Activated T-helper 2 cell treated with anti-CD3 and anti-CD28 coated beads, Interferon-gamma antibody, Interleukin-2, Interleukin-4, amounts not matched to agents 10 μg/mL and 5 μg/mL and 100 μg/mL, durations not matched to agents 14 hours and 24 hours and 36 hours (primary cell): Measurements from ENCODE around the gene LZTS3. TPM values are rescaled to one million over a fixed set of nuclear protein-coding genes. Genes with fewer than 3 reads are reported as not detected.
"Not testable (repeated sequence)": the region's sequence is repeated elsewhere in the genome, so short reads cannot be mapped to it uniquely, and the experiment has no call there.

Experiments
- DNase-seq: peaks from one replicate; pipeline ENCODE4 v3.0.0; 2021; ENCODE audit warnings: low spot score
- H3K27ac Mint-ChIP-seq: one replicate; pipeline ENCODE4 v1.8.0; 2021; ENCODE audit warnings: mixed read lengths
- H3K27me3 Mint-ChIP-seq: one replicate; pipeline ENCODE4 v1.8.0; 2021; ENCODE audit warnings: low read depth, mixed read lengths
- H3K36me3 Mint-ChIP-seq: one replicate; pipeline ENCODE4 v1.8.0; 2021; ENCODE audit warnings: low read depth, mixed read lengths
- H3K4me1 Mint-ChIP-seq: one replicate; pipeline ENCODE4 v1.8.0; 2021; ENCODE audit warnings: low read depth, mixed read lengths
- H3K4me3 Mint-ChIP-seq: one replicate; pipeline ENCODE4 v1.8.0; 2021; ENCODE audit warnings: low read depth, mild to moderate bottlenecking, moderate library complexity, mixed read lengths
- H3K9me3 Mint-ChIP-seq: one replicate; pipeline ENCODE4 v1.8.0; 2021; ENCODE audit warnings: mixed read lengths
- intact Hi-C: fragments of 100-400 bp; cut with micrococcal nuclease; formaldehyde crosslinking; loops from one replicate; pipeline ENCODE4 v1.15.1; 2023
- total RNA-seq: library from RNA; stranded (reverse); gene quantifications from 2 replicates; pipeline ENCODE4 v1.2.3, GENCODE V29; 2022

LZTS3 gene
- total RNA-seq, 1 donor from 2014 or later: 0.66 TPM

GRCh38 chr20:3187861-3188260 is 14.5 kb upstream of the LZTS3 start:
- H3K4me3 Mint-ChIP-seq, DNase-seq, H3K4me1 Mint-ChIP-seq, H3K9me3 Mint-ChIP-seq, H3K27me3 Mint-ChIP-seq, H3K27ac Mint-ChIP-seq, intact Hi-C loops: not testable (repeated sequence)
- peaks cover 34% of the 10 kb centered on the region for H3K36me3 Mint-ChIP-seq

DNA sequence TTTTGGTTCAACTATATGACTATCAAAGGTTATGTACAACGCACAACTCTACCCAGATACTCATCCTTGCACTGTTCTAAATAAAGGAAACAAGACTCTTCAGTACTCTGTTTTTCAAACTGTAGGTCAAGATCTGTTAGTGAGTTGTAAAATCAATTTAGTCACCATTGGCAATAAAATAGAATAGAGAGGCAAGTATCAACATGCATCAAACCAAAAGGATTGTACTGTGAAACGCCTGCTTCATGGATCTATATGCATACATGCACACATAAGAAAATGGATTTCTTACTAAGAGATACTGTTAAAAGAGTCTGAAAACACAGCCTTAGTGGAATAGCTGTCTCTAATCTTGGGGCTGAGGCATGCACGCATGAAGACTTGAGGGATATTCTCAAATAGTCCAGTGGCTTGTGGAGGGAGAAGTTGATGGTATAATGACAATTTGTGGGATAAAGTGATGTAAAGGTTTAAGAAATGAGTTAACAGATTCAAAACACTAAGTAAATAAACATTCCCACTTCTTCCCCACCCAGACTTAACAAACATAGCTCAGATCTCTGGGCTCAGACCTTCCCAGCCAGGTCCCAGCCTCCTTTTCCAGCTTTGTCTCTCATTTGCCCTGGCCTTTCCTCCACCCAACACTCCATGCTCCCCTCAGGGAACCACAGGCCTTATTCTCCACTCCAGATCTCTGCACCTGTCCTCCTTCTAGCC is 10.7 kb upstream of the LZTS3 start:
- no peaks in the 10 kb centered on the region for H3K4me1 Mint-ChIP-seq
- intact Hi-C loops: no loop called here
- H3K9me3 Mint-ChIP-seq: no peaks in the 10 kb centered on the region
- H3K4me3 Mint-ChIP-seq: no peak overlapping the region
- no peak overlapping the region for H3K27ac Mint-ChIP-seq
- no peaks in the 10 kb centered on the region for H3K27me3 Mint-ChIP-seq
- no peak for DNase-seq
- H3K36me3 Mint-ChIP-seq: peaks cover 3% of the 10 kb centered on the region

GRCh38 chr20:3182429-3182828 is 9.1 kb upstream of the LZTS3 start:
- DNase-seq, H3K27ac Mint-ChIP-seq, H3K36me3 Mint-ChIP-seq, H3K4me1 Mint-ChIP-seq, H3K27me3 Mint-ChIP-seq, intact Hi-C loops, H3K9me3 Mint-ChIP-seq, H3K4me3 Mint-ChIP-seq: not testable (repeated sequence)

- Mint-ChIP-seq H3K4me3 (no peak overlapping the region), H3K27ac (no peak overlapping the region), H3K4me1 (no peaks in the 10 kb centered on the region), H3K9me3 (no peaks in the 10 kb centered on the region), H3K36me3 (no peaks in the 10 kb centered on the region), H3K27me3 (no peaks in the 10 kb centered on the region)
- intact Hi-C loops: no loop called here
- DNase-seq: no peak
These were observed 7.9 kb upstream of the LZTS3 start for GRCh38 chr20:3181270-3181669.

- Mint-ChIP-seq H3K4me1 (no peaks in the 10 kb centered on the region), H3K27ac (no peak overlapping the region), H3K36me3 (no peaks in the 10 kb centered on the region), H3K9me3 (no peaks in the 10 kb centered on the region), H3K4me3 (no peak overlapping the region), H3K27me3 (peaks cover 8% of the 10 kb centered on the region)
- no peak for DNase-seq
- intact Hi-C loops: no loop called here
These were observed 7.0 kb upstream of the LZTS3 start for GRCh38 chr20:3180319-3180718.

DNA sequence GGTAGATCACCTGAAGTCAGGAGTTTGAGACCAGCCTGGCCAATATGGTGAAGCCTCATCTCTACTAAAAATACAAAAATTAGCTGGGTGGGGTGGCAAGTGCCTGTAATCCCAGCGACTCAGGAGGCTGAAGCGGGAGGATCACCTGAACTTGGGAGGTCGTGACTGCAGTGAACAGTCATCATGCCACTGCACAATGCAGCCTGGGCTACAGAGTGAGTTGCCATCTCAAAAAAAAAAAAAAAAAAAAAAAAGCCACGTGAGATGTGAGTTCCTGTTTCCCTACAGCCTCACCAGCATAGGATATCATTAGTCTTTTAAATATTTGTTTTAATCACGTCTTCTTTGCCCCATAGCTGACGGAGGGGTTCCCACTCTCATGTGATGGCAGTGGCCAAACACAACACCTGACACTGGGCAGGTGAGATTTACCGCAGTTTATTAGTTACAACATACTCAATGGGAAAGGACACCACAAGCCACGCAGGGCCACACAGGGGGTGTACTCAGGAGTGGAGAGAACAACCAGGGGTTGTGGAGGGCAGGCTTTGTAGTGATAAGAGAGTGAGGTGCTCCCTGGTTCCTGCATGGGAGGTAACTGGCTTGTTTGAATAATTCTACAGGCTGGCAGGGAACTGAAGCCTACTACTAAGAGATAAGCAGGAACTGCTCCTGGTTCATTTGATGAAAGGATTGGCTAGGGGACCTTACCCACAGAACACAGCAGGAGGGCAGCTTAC is 4.6 kb upstream of the LZTS3 start:
- Mint-ChIP-seq H3K36me3 (no peaks in the 10 kb centered on the region), H3K9me3 (no peaks in the 10 kb centered on the region), H3K27me3 (peaks cover 22% of the 10 kb centered on the region), H3K4me3 (no peak overlapping the region), H3K27ac (no peak overlapping the region), H3K4me1 (peaks cover 5% of the 10 kb centered on the region)
- intact Hi-C loops: no loop called here
- DNase-seq: no peak

GRCh38 chr20:3175270-3175669 is 1.9 kb upstream of the LZTS3 start:
- no peaks in the 10 kb centered on the region for H3K36me3 Mint-ChIP-seq
- no peak overlapping the region for H3K27ac Mint-ChIP-seq
- H3K4me1 Mint-ChIP-seq: peaks cover 8% of the 10 kb centered on the region
- intact Hi-C loops: no loop called here
- no peak for DNase-seq
- H3K9me3 Mint-ChIP-seq: no peaks in the 10 kb centered on the region
- peaks cover 43% of the 10 kb centered on the region for H3K27me3 Mint-ChIP-seq
- peak overlapping the region; percentile 28 for H3K4me3 Mint-ChIP-seq

- intact Hi-C loops: no loop called here
- Mint-ChIP-seq H3K9me3 (no peaks in the 10 kb centered on the region), H3K4me1 (peaks cover 8% of the 10 kb centered on the region), H3K27ac (no peak overlapping the region), H3K36me3 (no peaks in the 10 kb centered on the region), H3K4me3 (peak overlapping the region; percentile 82), H3K27me3 (peaks cover 46% of the 10 kb centered on the region)
- DNase-seq: no peak
These were observed 1.3 kb upstream of the LZTS3 start for GRCh38 chr20:3174442-3175261.

DNA sequence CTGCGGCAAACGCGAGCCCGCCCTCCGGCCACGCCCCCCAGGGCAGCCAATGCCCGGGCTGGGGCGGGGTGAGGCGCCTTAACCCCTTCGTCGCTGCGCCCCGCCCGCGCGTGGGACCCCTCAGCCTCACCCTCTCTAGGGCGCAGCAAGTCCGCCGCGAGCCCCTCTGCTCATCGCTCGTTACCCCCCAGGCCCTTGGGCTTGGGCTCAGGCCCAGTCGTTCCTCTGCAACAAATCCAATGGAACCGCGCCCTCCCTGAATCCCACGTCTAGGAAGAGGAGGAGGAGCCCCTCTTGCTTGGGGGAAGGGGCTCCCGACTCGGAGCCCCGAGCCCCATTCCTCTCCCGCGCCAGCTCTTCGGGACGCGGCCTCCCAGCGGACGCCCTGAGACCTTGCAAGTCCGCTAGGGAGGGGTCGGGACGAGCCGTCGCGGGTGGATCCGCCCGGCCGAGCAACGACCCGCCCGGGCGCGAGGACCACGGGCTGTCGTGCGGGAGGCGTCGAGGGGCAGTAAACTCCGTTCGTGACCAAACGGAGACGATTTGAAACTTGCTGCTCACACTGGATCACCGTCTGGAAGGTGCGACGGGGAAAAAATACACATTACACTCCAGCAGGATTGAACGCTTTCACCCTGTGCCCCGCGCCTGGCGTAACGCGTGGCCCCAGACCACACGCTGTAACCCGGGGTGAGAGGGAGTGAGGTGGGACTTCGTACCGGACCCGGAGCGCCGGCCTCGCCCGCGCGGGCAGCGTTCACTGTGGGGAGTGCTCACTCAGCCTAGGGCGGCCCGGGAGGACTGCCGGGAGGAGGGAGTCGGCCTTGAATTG is 477 bp upstream of the LZTS3 start:
- intact Hi-C loops: loop anchor here (1.0 to 2.0 kb wide), 2 partner anchors 15 to 35 kb away; partner anchors contain the start of genes FASTKD5, ITPA and UBOX5
- DNase-seq: peak; percentile 82
- no peaks in the 10 kb centered on the region for H3K9me3 Mint-ChIP-seq
- H3K27ac Mint-ChIP-seq: no peak overlapping the region
- peak overlapping the region; percentile 82 for H3K4me3 Mint-ChIP-seq
- H3K36me3 Mint-ChIP-seq: no peaks in the 10 kb centered on the region
- peaks cover 8% of the 10 kb centered on the region for H3K4me1 Mint-ChIP-seq
- H3K27me3 Mint-ChIP-seq: peaks cover 54% of the 10 kb centered on the region

GRCh38 chr20:3172126-3172932 is 1.0 kb downstream of the LZTS3 start:
- H3K27me3 Mint-ChIP-seq: peaks cover 64% of the 10 kb centered on the region
- DNase-seq: no peak
- intact Hi-C loops: loop anchor here (2.0 kb wide), 1 partner anchor 36 kb away; the partner anchor contains the start of gene ITPA
- no peaks in the 10 kb centered on the region for H3K36me3 Mint-ChIP-seq
- H3K4me1 Mint-ChIP-seq: peaks cover 8% of the 10 kb centered on the region
- H3K9me3 Mint-ChIP-seq: no peaks in the 10 kb centered on the region
- peak overlapping the region; percentile 82 for H3K4me3 Mint-ChIP-seq
- H3K27ac Mint-ChIP-seq: no peak overlapping the region

GRCh38 chr20:3171391-3172125 is 1.8 kb downstream of the LZTS3 start:
- Mint-ChIP-seq H3K27ac (no peak overlapping the region), H3K4me3 (no peak overlapping the region), H3K9me3 (no peaks in the 10 kb centered on the region), H3K36me3 (no peaks in the 10 kb centered on the region), H3K4me1 (peaks cover 8% of the 10 kb centered on the region), H3K27me3 (peaks cover 65% of the 10 kb centered on the region)
- DNase-seq: no peak
- intact Hi-C loops: loop anchor here (2.0 kb wide), 1 partner anchor 37 kb away; the partner anchor contains the start of gene ITPA
